ENCODE data around the gene SSX4.
"Not testable (repeated sequence)": the region's sequence is repeated elsewhere in the genome, so short reads cannot be mapped to it uniquely, and the experiment has no call there.

DNA sequence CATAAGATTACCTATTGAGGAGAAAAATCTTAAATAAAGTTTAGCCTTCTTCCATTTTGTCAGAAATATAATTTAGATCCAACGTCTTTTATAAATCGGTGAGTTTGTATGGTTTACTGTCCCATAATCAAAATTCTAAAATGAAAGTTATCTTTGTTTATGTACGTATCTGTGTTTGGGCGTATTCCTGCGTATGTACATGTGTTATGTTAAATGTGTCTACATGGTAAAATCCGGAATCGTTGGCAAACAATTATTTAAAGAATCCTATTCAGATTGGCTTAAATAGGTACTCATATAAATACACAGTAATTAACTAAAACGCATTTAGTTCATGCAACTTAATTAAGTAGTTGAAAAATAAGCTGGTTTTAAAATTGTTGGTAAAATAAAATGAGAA lies 12.9 kb upstream of the SSX4 start:
- TF ChIP-seq, protein P1, sequence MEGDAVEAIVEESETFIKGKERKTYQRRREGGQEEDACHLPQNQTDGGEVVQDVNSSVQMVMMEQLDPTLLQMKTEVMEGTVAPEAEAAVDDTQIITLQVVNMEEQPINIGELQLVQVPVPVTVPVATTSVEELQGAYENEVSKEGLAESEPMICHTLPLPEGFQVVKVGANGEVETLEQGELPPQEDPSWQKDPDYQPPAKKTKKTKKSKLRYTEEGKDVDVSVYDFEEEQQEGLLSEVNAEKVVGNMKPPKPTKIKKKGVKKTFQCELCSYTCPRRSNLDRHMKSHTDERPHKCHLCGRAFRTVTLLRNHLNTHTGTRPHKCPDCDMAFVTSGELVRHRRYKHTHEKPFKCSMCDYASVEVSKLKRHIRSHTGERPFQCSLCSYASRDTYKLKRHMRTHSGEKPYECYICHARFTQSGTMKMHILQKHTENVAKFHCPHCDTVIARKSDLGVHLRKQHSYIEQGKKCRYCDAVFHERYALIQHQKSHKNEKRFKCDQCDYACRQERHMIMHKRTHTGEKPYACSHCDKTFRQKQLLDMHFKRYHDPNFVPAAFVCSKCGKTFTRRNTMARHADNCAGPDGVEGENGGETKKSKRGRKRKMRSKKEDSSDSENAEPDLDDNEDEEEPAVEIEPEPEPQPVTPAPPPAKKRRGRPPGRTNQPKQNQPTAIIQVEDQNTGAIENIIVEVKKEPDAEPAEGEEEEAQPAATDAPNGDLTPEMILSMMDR (IDR thresholded peaks at IDR 0.05) = not testable (repeated sequence)
- TF ChIP-seq POLR2A, POLR2AphosphoS5 (IDR thresholded peaks at IDR 0.05): not testable (repeated sequence)

Measured in prostate gland (tissue), 2 donors.